Renal cortical epithelial cell (primary cell): ENCODE data around the gene PDE8A. TPM values are rescaled to one million over a fixed set of nuclear protein-coding genes. Genes with fewer than 3 reads are reported as not detected.

ENCODE experiments used
- DNase-seq: peaks from one replicate; pipeline ENCODE4 v3.0.0-alpha.2; 2011; ENCODE audit warnings: low read depth
- total RNA-seq: library from RNA; depleted of rRNA; stranded (reverse); fragments of >200 nt; gene quantifications from 2 replicates; pipeline ENCODE4 v1.2.3, GENCODE V29; 2014

PDE8A gene
- total RNA-seq, 1 donor from 2014 or later = 36.7 TPM

- DNase-seq = no peak
Observed at GRCh38 chr15:85088300-85088699, 106.6 kb downstream of the PDE8A start.

- DNase-seq = no peak
Observed at GRCh38 chr15:85089929-85090597, 108.4 kb downstream of the PDE8A start.

GRCh38 chr15:85091990-85092389 lies 110.3 kb downstream of the PDE8A start:
- DNase-seq = no peak

- DNase-seq = peak; percentile 22
Observed at GRCh38 chr15:85094685-85095084, 113.0 kb downstream of the PDE8A start.

GRCh38 chr15:85095566-85095965 lies 113.9 kb downstream of the PDE8A start:
- no peak for DNase-seq

GRCh38 chr15:85097250-85097649 lies 115.6 kb downstream of the PDE8A start:
- no peak for DNase-seq

GRCh38 chr15:85097725-85098124 lies 116.1 kb downstream of the PDE8A start:
- no peak for DNase-seq

DNA sequence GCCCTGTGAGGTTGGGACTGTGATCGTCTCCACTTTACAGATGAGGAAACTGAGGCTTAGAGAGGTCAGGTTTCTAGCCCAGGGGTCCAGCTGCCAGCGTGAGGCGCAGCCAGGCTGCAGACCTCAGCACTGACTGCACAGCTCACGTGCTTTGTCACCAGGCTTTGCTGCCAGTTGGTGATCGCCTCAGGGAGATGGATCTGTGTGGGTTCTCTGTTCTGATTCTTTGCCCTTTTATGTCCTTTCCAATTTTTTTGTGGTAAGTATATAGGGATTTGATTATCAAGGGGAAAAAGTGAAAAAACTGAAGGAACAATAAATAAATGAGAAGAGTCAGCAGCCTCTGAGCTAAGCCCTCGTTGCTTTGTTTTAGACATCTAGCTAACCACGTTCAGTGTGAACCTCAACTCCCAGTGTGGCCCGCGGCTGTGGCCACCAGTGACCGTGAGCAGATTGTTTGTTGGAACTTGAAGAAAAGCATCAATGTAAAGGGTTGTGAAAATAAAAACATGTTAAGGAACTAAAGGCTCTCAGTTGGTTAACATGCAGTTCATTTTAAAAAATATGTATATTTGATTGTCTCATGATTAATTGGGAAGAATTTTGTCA lies 117.6 kb downstream of the PDE8A start:
- DNase-seq = no peak

- DNase-seq = peak; percentile 48
Observed at GRCh38 chr15:85100186-85100937, 118.7 kb downstream of the PDE8A start.

- DNase-seq = no peak
Observed at GRCh38 chr15:85104584-85104983, 122.9 kb downstream of the PDE8A start.

DNA sequence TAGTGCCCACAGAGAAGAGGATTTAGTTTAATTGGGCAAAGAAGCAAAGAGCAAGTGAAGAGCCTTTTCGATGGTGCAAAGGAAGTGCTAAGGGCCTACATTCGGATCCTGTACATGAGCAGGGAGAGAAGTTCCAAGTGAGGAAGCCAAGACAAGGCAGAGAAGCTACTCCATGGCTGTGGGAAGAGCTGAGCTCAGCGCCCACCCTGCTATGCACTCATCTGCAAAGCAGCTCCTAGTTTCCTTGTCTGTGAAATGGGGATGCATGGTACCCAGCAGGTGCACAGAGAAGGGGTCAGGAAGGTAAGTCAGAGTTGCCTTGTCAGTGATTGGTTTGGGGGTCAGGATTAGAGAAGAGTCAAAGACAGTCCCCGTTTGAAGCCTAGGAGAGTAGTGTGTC lies 126.5 kb downstream of the PDE8A start:
- no peak for DNase-seq

- no peak for DNase-seq
Observed at GRCh38 chr15:85109333-85109732, 127.7 kb downstream of the PDE8A start.

- DNase-seq = no peak
Observed at GRCh38 chr15:85112997-85113396, 131.3 kb downstream of the PDE8A start.

- no peak for DNase-seq
Observed at GRCh38 chr15:85114886-85115285, 133.2 kb downstream of the PDE8A start.

DNA sequence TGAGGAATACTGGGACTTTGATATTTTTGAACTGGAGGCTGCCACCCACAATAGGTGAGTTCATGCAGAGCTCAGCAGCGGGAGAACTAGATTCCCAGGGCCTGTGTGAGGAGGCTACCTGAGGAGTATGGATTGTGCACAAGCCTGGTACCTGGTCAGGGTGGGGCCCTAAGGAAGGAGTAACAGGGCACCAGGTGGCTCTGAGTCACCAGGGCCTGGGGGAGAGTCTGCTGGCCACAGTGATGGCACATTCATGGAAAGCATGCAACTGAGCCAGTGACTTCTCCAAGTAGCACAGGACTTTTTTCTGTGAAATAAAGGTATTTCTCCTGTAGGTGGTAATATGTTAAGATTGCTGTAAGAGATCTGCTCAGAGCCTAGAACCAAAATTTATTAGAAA lies 134.4 kb downstream of the PDE8A start:
- no peak for DNase-seq

DNA sequence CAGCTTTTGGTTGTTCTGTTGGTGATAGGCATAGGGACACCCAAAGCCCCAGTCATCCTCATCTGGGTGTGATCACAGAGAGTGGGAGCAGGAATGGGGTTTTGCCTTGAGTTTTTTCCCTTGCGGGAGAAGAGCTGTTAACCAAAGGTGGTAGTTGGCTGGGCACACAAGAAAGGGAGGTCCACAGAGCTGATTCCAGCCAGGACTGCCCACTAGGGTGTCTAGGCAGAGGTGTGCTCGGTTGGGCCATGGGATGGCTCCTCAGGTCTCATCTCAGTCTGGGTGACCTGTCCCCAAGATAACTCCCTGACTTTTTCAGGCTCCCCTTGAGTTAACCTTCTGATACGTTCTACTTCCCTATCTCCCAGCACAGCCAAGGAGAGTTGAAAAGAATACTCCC lies 134.8 kb downstream of the PDE8A start:
- no peak for DNase-seq

DNA sequence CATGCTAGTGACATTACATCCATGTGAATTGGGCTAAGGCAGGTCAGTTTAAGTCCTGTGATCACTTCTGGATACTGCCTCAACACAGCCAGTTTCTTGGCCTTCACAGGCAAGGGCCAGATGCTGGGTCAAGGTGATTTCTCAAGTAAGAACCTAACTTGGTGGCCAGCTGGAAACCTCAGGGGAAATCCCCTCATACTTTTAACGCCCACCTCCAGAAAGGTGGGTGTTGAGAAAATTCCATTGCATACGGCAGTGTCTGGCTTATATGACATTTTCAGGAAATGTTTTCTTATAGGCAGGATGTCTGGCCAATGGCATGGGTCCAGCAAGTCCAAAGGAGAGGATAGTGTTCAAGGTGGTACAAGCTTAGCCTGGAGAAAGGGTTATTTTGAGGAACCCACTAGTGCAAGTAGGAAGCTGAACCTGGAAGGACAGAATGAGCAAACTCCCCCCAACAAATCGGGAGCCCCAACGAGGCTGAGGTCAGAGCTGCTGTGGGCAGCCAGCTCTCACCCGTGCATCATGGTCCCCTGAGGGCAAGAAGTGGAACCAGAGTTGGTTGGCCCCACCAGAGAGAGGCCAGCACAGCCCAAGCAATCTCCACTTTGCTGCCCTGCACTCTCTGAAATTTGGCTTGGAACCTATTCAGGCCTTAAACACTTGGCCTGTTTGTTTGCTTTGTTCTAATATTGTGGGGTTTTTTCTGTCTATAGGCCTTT lies 135.4 kb downstream of the PDE8A start:
- no peak for DNase-seq

DNA sequence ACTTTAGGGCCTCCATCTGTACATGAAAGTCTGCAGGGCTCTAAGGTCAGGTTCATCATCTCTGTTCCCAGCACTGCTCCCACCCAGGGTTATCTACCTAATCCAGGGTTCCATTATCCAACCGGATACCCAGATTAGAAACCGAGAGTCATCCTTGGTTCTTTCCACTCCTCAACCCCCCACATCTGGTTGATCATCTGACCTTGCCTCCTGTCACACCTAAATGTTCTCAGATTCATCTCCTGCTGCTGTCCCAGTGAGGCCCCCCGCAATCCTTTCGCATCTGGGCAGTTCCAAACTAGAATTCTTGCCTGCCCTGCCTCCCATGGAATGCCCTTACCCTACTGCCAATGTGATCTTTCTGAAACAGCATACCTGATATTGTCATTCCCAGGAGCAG lies 136.5 kb downstream of the PDE8A start:
- no peak for DNase-seq

DNA sequence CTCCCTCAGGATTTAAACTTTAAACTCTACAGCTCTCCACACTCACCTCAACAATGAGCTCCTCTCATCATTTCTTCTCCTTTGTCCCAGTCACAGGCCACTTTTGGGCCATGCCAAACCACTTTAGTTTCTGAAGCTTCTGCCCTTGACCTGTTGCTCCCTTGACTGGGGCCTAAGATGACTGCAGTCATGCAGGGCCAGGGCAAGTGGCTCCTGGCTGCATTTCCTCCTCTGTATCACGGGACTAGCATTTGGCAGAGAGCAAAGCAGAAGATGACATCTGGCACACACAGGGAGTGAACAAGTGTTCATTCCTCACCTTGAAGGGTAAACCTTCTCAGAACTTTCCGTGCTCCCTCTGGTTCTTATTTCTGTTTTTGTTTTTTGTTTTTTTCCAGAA lies 136.9 kb downstream of the PDE8A start:
- no peak for DNase-seq

DNA sequence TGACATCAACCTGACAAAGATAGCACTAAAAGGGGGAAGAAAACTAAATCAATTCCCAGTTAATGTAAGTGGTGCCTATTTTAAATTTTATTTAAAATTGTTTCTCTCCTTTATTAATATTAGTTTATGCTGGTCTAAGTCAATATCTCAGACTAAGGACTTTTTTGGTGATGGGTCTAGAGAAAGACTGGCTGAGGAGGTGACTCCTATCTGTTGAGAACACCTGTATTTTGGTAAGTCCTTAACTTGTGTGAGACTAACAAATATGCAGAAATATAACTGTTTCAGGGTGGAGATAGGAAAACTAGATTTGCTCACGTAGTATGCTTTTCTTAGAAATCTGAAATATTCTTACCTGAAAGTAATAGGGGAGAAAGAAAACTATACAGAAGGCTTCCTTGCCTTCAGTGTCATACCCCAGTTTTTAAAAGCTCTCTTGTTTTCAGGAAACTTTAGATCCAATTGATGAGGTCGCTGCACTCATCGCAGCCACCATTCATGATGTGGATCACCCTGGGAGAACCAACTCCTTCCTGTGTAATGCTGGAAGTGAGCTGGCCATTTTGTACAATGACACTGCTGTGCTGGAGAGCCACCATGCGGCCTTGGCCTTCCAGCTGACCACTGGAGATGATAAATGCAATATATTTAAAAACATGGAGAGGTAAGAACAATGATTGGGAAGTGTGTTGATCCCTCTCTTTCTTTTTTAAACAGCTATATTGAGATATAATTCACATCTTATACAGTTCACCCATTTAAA lies 138.9 kb downstream of the PDE8A start:
- DNase-seq = no peak

DNA sequence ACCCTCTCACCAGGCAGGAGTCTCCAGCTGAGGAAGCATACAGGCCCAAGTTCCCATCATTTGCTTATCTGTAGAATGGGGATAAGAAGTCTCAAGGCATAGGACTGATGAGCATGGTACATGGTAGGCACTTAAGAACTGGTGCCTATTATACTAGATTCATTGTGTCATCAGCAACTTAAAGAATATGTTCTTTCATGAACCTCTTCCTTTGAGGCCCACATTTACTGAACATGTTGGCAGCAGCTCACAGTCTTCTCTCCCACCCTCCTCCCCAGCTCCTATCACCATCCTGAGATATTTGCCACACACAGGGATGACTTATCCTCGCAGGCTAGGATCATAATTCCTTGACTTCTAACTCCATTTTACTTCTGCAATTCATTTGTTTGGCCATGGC lies 142.5 kb downstream of the PDE8A start:
- DNase-seq = no peak
